ENCODE results near the gene CCDC13. TPM values are rescaled to one million over a fixed set of nuclear protein-coding genes. Genes with fewer than 3 reads are reported as not detected.
"Not testable (repeated sequence)": the region's sequence is repeated elsewhere in the genome, so short reads cannot be mapped to it uniquely, and the experiment has no call there.

Gene CCDC13
- polyA plus RNA-seq, 1 experiment = 0.18 TPM

DNA sequence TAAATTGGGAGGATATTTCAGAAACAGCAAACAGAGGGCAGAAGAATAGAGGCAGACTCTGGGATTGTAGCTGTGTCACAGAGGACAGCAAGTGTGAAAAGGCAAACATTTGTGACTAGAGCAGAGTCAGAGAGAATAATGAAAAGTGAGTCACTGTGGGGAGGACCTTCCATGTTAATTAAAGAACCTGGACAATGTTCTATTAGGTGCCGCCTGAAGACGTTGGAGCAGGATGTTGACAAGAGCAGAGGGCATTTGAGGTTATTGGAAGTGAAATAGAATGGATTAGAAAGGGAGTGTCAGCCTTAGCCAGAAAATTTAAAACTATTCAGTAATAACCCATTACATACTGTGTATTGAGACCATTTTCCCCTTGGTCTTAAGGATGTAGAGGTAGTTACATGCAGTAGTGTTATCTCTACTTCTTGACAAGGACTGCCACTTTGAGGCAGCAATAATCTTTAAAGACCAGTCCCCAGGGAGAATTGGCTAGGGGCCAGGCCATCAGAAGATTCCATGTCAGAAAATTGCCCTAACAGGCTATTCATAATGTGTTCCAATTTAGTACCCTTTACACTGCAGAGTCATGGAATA, 42.0 kb upstream of the CCDC13 start:
- ChIA-PET CTCF (interaction anchor here (0.7 to 1.4 kb wide), 2 partner anchors 24 to 43 kb away, joined by 3 to 5 read pairs; no protein-coding TSS in a partner anchor), POLR2A (no interaction called here)
- no peak for TF ChIP-seq CTCF (IDR thresholded peaks at IDR 0.05; ENCODE audit: insufficient read depth, low read depth, low read length)
- no peak for DNase-seq (ENCODE audit: low read depth)
- no peak overlapping the region for H3K4me3 ChIP-seq (ENCODE audit: low read depth, low read length)
- peaks cover 3% of the 10 kb centered on the region for H3K27me3 ChIP-seq (ENCODE audit: control insufficient read depth, insufficient read depth, low read length)
- no peaks in the 10 kb centered on the region for H3K36me3 ChIP-seq (ENCODE audit: control insufficient read depth, insufficient read depth, low read length)

- CTCF ChIA-PET = no interaction called here
These were observed 41.2 kb upstream of the CCDC13 start for GRCh38 chr3:42814246-42814645.

GRCh38 chr3:42811118-42811883, 38.2 kb upstream of the CCDC13 start:
- DNase-seq (ENCODE audit: low read depth); H3K27me3 ChIP-seq (ENCODE audit: control insufficient read depth, insufficient read depth, low read length); CTCF ChIA-PET; H3K36me3 ChIP-seq (ENCODE audit: control insufficient read depth, insufficient read depth, low read length); H3K4me3 ChIP-seq (ENCODE audit: low read depth, low read length); POLR2A ChIA-PET: not testable (repeated sequence)

More at GRCh38 chr3:42814246-42814645, 41.2 kb upstream of the CCDC13 start:
- Histone ChIP-seq H3K4me3 (ENCODE audit: low read depth, low read length) (no peak overlapping the region), H3K27me3 (ENCODE audit: control insufficient read depth, insufficient read depth, low read length) (peaks cover 3% of the 10 kb centered on the region), H3K36me3 (ENCODE audit: control insufficient read depth, insufficient read depth, low read length) (no peaks in the 10 kb centered on the region)
- no peak for DNase-seq (ENCODE audit: low read depth)
- POLR2A ChIA-PET = no interaction called here
- no peak for TF ChIP-seq CTCF (IDR thresholded peaks at IDR 0.05; ENCODE audit: insufficient read depth, low read depth, low read length)

DNA sequence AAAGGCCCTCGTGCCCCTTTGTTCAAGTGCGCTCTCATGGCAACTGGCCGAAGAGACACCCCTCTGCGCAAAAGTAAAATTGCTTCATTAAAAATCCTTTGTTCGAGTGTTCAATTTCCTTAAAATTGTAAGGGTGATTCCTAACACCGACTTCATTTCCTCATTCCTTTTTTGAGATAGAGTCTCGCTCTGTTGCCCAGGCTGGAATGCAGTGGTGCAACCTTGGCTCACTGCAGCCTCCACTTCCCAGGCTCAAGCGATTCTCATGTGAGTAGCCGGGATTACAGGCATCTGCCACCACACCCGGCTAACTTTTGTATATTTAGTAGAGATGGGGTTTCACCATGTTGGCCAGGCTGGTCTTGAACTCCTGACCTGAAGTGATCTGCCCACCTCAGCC, 37.7 kb upstream of the CCDC13 start:
- DNase-seq (ENCODE audit: low read depth); H3K4me3 ChIP-seq (ENCODE audit: low read depth, low read length); H3K27me3 ChIP-seq (ENCODE audit: control insufficient read depth, insufficient read depth, low read length); POLR2A ChIA-PET; H3K36me3 ChIP-seq (ENCODE audit: control insufficient read depth, insufficient read depth, low read length): not testable (repeated sequence)
- CTCF ChIA-PET = interaction anchor here (1.8 kb wide), 1 partner anchor 21 kb away, joined by 4 read pairs; no protein-coding TSS in a partner anchor

GRCh38 chr3:42809202-42809601, 36.1 kb upstream of the CCDC13 start, which contains the start of gene ACKR2:
ACKR2 (plus strand) TSS chr3:42809445; CDS start chr3:42864503, 55,058 bp downstream.
- TF ChIP-seq CTCF (IDR thresholded peaks at IDR 0.05; ENCODE audit: insufficient read depth, low read depth, low read length) = no peak
- Histone ChIP-seq H3K4me3 (ENCODE audit: low read depth, low read length) (no peak within 1 kb of the TSS), H3K27me3 (ENCODE audit: control insufficient read depth, insufficient read depth, low read length) (no peaks in the 10 kb centered on the region; the same call in 1 of the 2 replicates), H3K36me3 (ENCODE audit: control insufficient read depth, insufficient read depth, low read length) (no peaks in the 10 kb centered on the region)
- CTCF ChIA-PET = interaction anchor here (1.8 to 2.3 kb wide), 2 partner anchors 22 to 29 kb away, joined by 4 to 7 read pairs; no protein-coding TSS in a partner anchor
- DNase-seq (ENCODE audit: low read depth) = no peak
- POLR2A ChIA-PET = interaction anchor here (0.6 kb wide), 1 partner anchor 194 kb away, joined by 3 read pairs; no protein-coding TSS in a partner anchor

- CTCF ChIA-PET = interaction anchor here (2.3 kb wide), 1 partner anchor 28 kb away, joined by 7 read pairs; no protein-coding TSS in a partner anchor
- POLR2A ChIA-PET = no interaction called here
- H3K36me3 ChIP-seq (ENCODE audit: control insufficient read depth, insufficient read depth, low read length) = no peaks in the 10 kb centered on the region
These were observed 34.9 kb upstream of the CCDC13 start for GRCh38 chr3:42807929-42808328.

More at GRCh38 chr3:42807929-42808328, 34.9 kb upstream of the CCDC13 start:
- DNase-seq (ENCODE audit: low read depth) = no peak
- no peak for TF ChIP-seq CTCF (IDR thresholded peaks at IDR 0.05; ENCODE audit: insufficient read depth, low read depth, low read length)
- Histone ChIP-seq H3K27me3 (ENCODE audit: control insufficient read depth, insufficient read depth, low read length) (no peaks in the 10 kb centered on the region; the same call in 1 of the 2 replicates), H3K4me3 (ENCODE audit: low read depth, low read length) (no peak overlapping the region)

Data from BJ (cell line).